Liver (tissue), 3 donors: Measurements from ENCODE around the gene CIDEB.

Experiments
- CTCF ChIP-seq: fragments of 150-350 bp; IDR thresholded peaks from 2 replicates; pipeline ENCODE4 v1.5.1; 2017; ENCODE audit warnings: improper control_type of control experiment, low read depth, low read length; ENCODE audit not compliant: missing input control
- FOXA1 ChIP-seq: IDR thresholded peaks from 2 replicates; pipeline ENCODE4 v1.6.1; 2016; ENCODE audit warnings: antibody characterized with exemption
- GABPA ChIP-seq, 2 donors: IDR thresholded peaks in 1 of 2; conservative IDR thresholded peaks in 1 of 2; 2 replicates each; pipeline ENCODE4 v1.6.1; 2016; ENCODE audit warnings: antibody characterized with exemption in 2 of 2, mild to moderate bottlenecking in 1 of 2, moderate library complexity in 1 of 2
- JUND ChIP-seq, 2 donors: IDR thresholded peaks; 2 replicates each; pipeline ENCODE4 v1.6.1; 2016; ENCODE audit warnings: antibody characterized with exemption in 2 of 2
- MAX ChIP-seq: IDR thresholded peaks from 2 replicates; pipeline ENCODE4 v1.6.1; 2016; ENCODE audit warnings: antibody characterized with exemption
- REST ChIP-seq: IDR thresholded peaks from 2 replicates; pipeline ENCODE4 v1.6.1; 2016; ENCODE audit warnings: antibody characterized with exemption, mild to moderate bottlenecking
- RXRA ChIP-seq, 2 donors: IDR thresholded peaks; 2 replicates each; pipeline ENCODE4 v1.6.1; 2017 to 2018; ENCODE audit warnings: antibody characterized with exemption in 2 of 2, mild to moderate bottlenecking in 1 of 2
- SP1 ChIP-seq: IDR thresholded peaks from 2 replicates; pipeline ENCODE4 v1.6.1; 2018; ENCODE audit warnings: antibody characterized with exemption, mild to moderate bottlenecking
- YY1 ChIP-seq: IDR thresholded peaks from 2 replicates; pipeline ENCODE4 v1.6.1; 2016; ENCODE audit warnings: antibody characterized with exemption, mild to moderate bottlenecking
- ZBTB33 ChIP-seq: IDR thresholded peaks from 2 replicates; pipeline ENCODE4 v1.6.1; 2016; ENCODE audit warnings: antibody characterized with exemption
- TF ChIP-seq, protein P1 (sequence below): IDR thresholded peaks from 2 replicates; pipeline ENCODE4 v1.6.1; 2016; ENCODE audit warnings: antibody characterized with exemption
- donor health status: healthy.
- donor health status: healthy.

DNA sequence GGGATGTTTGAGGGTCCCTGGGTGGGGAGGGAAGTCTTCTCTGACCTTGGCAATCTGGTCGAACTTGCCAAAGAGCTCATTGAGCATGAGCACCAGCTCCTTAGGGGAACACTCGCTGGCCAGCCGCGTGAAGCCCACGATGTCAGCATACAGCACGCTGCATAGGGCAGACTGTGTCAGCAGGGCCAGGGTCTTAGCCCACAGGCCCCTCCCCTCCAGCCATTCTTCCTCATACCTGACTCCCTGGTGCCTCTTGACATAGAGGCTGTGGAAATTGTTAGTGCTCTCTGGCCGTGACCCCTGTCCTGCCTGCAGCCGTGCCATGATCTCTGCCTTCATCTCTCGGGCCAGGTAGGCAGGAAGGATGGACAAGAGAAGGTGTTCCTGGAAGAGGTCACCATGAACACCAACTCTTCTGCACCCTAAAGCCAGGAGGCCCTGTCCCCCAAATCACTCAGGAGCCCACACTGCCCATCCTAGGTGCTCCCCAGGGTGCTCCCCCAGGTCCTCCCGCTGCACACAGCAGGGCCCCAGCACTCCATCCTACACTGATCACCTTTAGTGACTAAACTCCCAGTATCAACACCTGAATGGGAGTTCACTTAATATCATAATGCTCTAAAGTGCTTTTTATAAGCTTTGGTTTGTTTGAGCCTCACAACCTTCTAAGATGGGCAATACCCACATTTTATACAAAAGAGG lies 23.3 kb upstream of the CIDEB start:
- no peak for TF ChIP-seq MAX
- TF ChIP-seq GABPA (IDR thresholded peaks at IDR 0.05 in 1 of 2, conservative IDR thresholded peaks at IDR 0.05 in 1 of 2) = no peak
- TF ChIP-seq CTCF = no peak
- TF ChIP-seq REST = no peak
- TF ChIP-seq ZBTB33 = no peak
- TF ChIP-seq SP1 = no peak
- TF ChIP-seq, protein P1, sequence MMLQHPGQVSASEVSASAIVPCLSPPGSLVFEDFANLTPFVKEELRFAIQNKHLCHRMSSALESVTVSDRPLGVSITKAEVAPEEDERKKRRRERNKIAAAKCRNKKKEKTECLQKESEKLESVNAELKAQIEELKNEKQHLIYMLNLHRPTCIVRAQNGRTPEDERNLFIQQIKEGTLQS = no peak
- no peak for TF ChIP-seq YY1
- TF ChIP-seq FOXA1 = no peak
- no peak for TF ChIP-seq JUND (IDR thresholded peaks at IDR 0.05)
- TF ChIP-seq RXRA (IDR thresholded peaks at IDR 0.05) = no peak
